Loucy (cell line): ENCODE data around the gene TSC2.

ENCODE experiments used
- CTCF ChIP-seq: fragments of 200-600 bp; sonication (generic); conservative IDR thresholded peaks from 2 replicates; pipeline ENCODE4 v1.5.1; 2014; ENCODE audit warnings: mild to moderate bottlenecking, antibody characterized with exemption, low read length
- EZH2phosphoT487 ChIP-seq: fragments of 200-600 bp; IDR thresholded peaks from 2 replicates; pipeline ENCODE4 v1.6.1; 2018; ENCODE audit warnings: antibody characterized with exemption, mild to moderate bottlenecking, moderate library complexity, borderline replicate concordance

GRCh38 chr16:2084895-2085625 lies 37.3 kb downstream of the TSC2 start:
- TF ChIP-seq CTCF (no peak), EZH2phosphoT487 (no peak)
